D721Med (cell line): ENCODE data around the gene MRPS2.

ENCODE experiments used
- DNase-seq: peaks from one replicate; pipeline ENCODE4 v3.0.0; 2011; ENCODE audit warnings: low spot score; ENCODE audit not compliant: insufficient read length
- FAIRE-seq: peaks from 2 replicates; lab custom pipeline; 2011; peaks lifted over from hg19 to GRCh38; lab: Jason Lieb, UNC
- CTCF ChIP-seq: IDR thresholded peaks from 2 replicates; pipeline ENCODE4 v1.5.1; 2012; ENCODE audit warnings: mild to moderate bottlenecking, control low read depth; ENCODE audit not compliant: insufficient read depth; ENCODE audit errors: missing control alignments

MRPS2 gene

GRCh38 chr9:135514342-135515082 lies 14.0 kb downstream of the MRPS2 start:
- DNase-seq (no peak), FAIRE-seq (no peak)
- no peak for TF ChIP-seq CTCF

GRCh38 chr9:135515083-135515951 lies 14.8 kb downstream of the MRPS2 start:
- FAIRE-seq (no peak), DNase-seq (no peak)
- TF ChIP-seq CTCF, result no peak

- no peak for FAIRE-seq
- no peak for DNase-seq
- no peak for TF ChIP-seq CTCF
Observed at GRCh38 chr9:135516132-135516860, 15.8 kb downstream of the MRPS2 start.

GRCh38 chr9:135517407-135517822 lies 16.9 kb downstream of the MRPS2 start:
- no peak for TF ChIP-seq CTCF
- no peak for DNase-seq
- no peak for FAIRE-seq

- TF ChIP-seq CTCF, result no peak
- DNase-seq (no peak), FAIRE-seq (no peak)
Observed at GRCh38 chr9:135519179-135519971, 18.9 kb downstream of the MRPS2 start.

- DNase-seq, result no peak
- no peak for FAIRE-seq
- TF ChIP-seq CTCF, result no peak
Observed at GRCh38 chr9:135520916-135521607, 20.6 kb downstream of the MRPS2 start, which contains the start of gene LCN1. LCN1 (plus strand) TSS chr9:135521440; CDS start chr9:135521498, 58 bp downstream.
